Trophoblast cell (in vitro differentiated cells and primary cell): ENCODE measurements around the gene CAPZB.

Source experiments
- DNase-seq, 2 donors: peaks; one replicate each; pipeline ENCODE4 v3.0.0-alpha.2; 2016
- H2AFZ ChIP-seq: 2 replicates; pipeline ENCODE4 v1.6.1; 2013; ENCODE audit warnings: low read length, moderate library complexity, mild to moderate bottlenecking; ENCODE audit not compliant: insufficient read depth, poor library complexity
- H2AK5ac ChIP-seq: 2 replicates; pipeline ENCODE4 v1.6.1; 2013; ENCODE audit warnings: mild to moderate bottlenecking, low read length
- H2BK120ac ChIP-seq: 2 replicates; pipeline ENCODE4 v1.6.1; 2013; ENCODE audit warnings: low read length, mild to moderate bottlenecking, moderate library complexity; ENCODE audit not compliant: insufficient read depth, poor library complexity
- H2BK12ac ChIP-seq: 2 replicates; pipeline ENCODE4 v1.6.1; 2013; ENCODE audit warnings: mild to moderate bottlenecking, low read length, moderate library complexity
- H2BK5ac ChIP-seq: 2 replicates; pipeline ENCODE4 v1.6.1; 2013; ENCODE audit warnings: low read length, low read depth, moderate library complexity, mild to moderate bottlenecking; ENCODE audit not compliant: poor library complexity
- H3K14ac ChIP-seq: 2 replicates; pipeline ENCODE4 v1.6.1; 2013; ENCODE audit warnings: mild to moderate bottlenecking, low read length
- H3K18ac ChIP-seq: 2 replicates; pipeline ENCODE4 v1.6.1; 2013; ENCODE audit warnings: mild to moderate bottlenecking, low read length
- H3K23ac ChIP-seq: 2 replicates; pipeline ENCODE4 v1.6.1; 2013; ENCODE audit warnings: low read length
- H3K27ac ChIP-seq: 2 replicates; pipeline ENCODE4 v1.5.1; 2013; ENCODE audit warnings: low read depth, mild to moderate bottlenecking, inconsistent platforms, low read length, moderate library complexity
- H3K27me3 ChIP-seq: 2 replicates; pipeline ENCODE4 v1.6.1; 2013; ENCODE audit warnings: inconsistent platforms, mild to moderate bottlenecking, low read length, moderate library complexity; ENCODE audit not compliant: insufficient read depth
- H3K36me3 ChIP-seq, 2 experiments: 1 replicate in 1 of 2; 2 replicates in 1 of 2; pipeline ENCODE4 v1.6.1; 2013; ENCODE audit warnings: low read length in 2 of 2, mild to moderate bottlenecking in 2 of 2, moderate library complexity in 1 of 2; ENCODE audit not compliant: insufficient read depth in 2 of 2, control insufficient read depth in 1 of 2
- H3K4ac ChIP-seq: 2 replicates; pipeline ENCODE4 v1.6.1; 2013; ENCODE audit warnings: low read depth, mild to moderate bottlenecking, low read length, moderate library complexity
- H3K4me1 ChIP-seq, 2 experiments: 1 replicate in 1 of 2; 2 replicates in 1 of 2; pipeline ENCODE4 v1.6.1; 2013; ENCODE audit warnings: low read length in 2 of 2, mild to moderate bottlenecking in 2 of 2, moderate library complexity in 1 of 2; ENCODE audit not compliant: insufficient read depth in 2 of 2, control insufficient read depth in 1 of 2
- H3K4me2 ChIP-seq: 2 replicates; pipeline ENCODE4 v1.6.1; 2013; ENCODE audit warnings: inconsistent platforms, mild to moderate bottlenecking, low read length, moderate library complexity
- H3K4me3 ChIP-seq: 2 replicates; pipeline ENCODE4 v1.5.1; 2013; ENCODE audit warnings: mild to moderate bottlenecking, low read depth, low read length, inconsistent platforms
- H3K79me1 ChIP-seq: one replicate; pipeline ENCODE4 v1.6.1; 2013; ENCODE audit warnings: low read length
- H3K79me2 ChIP-seq: 2 replicates; pipeline ENCODE4 v1.6.1; 2013; ENCODE audit warnings: low read length, mild to moderate bottlenecking; ENCODE audit not compliant: control insufficient read depth, insufficient read depth, poor library complexity
- H3K9ac ChIP-seq: 2 replicates; pipeline ENCODE4 v1.6.1; 2013; ENCODE audit warnings: mild to moderate bottlenecking, low read length
- H3K9me3 ChIP-seq: 2 replicates; pipeline ENCODE4 v1.6.1; 2013; ENCODE audit warnings: low read depth, mild to moderate bottlenecking, control low read depth, inconsistent platforms, low read length; ENCODE audit not compliant: insufficient read depth
- H4K12ac ChIP-seq: 2 replicates; pipeline ENCODE4 v1.6.1; 2013; ENCODE audit warnings: low read depth, mild to moderate bottlenecking, low read length, moderate library complexity
- H4K8ac ChIP-seq: 2 replicates; pipeline ENCODE4 v1.6.1; 2013; ENCODE audit warnings: low read depth, mild to moderate bottlenecking, low read length, moderate library complexity
- H4K91ac ChIP-seq: one replicate; pipeline ENCODE4 v1.6.1; 2013; ENCODE audit warnings: low read depth, mild to moderate bottlenecking, low read length, moderate library complexity
- WGBS: extraction: QIAGEN DNeasy Blood & Tissue Kit; methylation state at CpG from one replicate; pipeline ENCODE4 v1.1.7; 2013; ENCODE audit warnings: missing lambda C conversion rate; ENCODE audit not compliant: insufficient read length, insufficient coverage; ENCODE audit errors: extremely low coverage; 5-methylcytosine and 5-hydroxymethylcytosine counted together

CAPZB gene

DNA sequence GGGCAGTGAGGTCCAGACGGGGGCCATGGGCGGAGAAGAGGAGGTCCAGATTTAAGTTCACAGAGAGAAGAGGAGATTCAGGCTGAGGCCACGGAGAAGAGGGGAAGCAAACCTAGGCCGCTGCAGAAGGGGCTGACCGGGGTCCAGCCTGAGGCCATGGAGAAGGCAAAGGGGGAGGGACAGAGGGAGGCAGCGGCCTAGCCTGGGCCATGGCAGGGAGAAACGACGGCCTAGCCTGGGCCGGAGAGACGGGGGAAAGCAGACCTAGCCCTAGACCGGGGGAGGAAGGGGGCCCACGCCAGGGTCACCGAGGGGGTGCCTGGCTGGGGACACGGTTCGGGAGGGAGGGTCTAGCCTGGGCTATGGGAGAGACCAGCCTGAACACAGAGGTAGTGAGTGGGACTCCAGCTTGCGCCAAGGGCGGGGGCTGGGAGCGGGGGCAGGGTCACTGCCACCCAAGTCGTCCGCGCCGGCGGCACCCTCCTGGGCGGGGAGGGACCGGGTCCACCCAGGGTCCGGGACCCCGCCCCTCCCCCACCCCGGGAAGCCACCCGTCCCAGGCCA lies 459 bp downstream of the CAPZB start:
- peaks cover 11 to 29% of the 10 kb centered on the region in 2 experiments for H3K4me1 ChIP-seq
- H3K4me2 ChIP-seq: peak overlapping the region; percentile 88
- H3K9ac ChIP-seq: peak overlapping the region; percentile 93
- H3K27ac ChIP-seq: peak overlapping the region; percentile 83
- peak overlapping the region; percentile 97 for H3K4me3 ChIP-seq
- peak overlapping the region; percentile 94 for H4K91ac ChIP-seq
- H4K8ac ChIP-seq: peak overlapping the region; percentile 74
- peak overlapping the region; percentile 49 for H2BK120ac ChIP-seq
- peak in 1 of 2 donors; percentile 41 for DNase-seq
- peak overlapping the region; percentile 95 for H3K14ac ChIP-seq
- no peaks in the 10 kb centered on the region for H3K9me3 ChIP-seq
- peak overlapping the region; percentile 90 for H2AK5ac ChIP-seq
- no peak overlapping the region for H3K23ac ChIP-seq
- H3K4ac ChIP-seq: peak overlapping the region; percentile 87
- peaks cover 17% of the 10 kb centered on the region for H3K79me1 ChIP-seq
- H3K79me2 ChIP-seq: peaks cover 48% of the 10 kb centered on the region
- H4K12ac ChIP-seq: peak overlapping the region; percentile 65
- H3K36me3 ChIP-seq: peaks cover 12 to 19% of the 10 kb centered on the region in 2 experiments
- H2BK12ac ChIP-seq: no peak overlapping the region
- no CpG with 5 or more reads among the region's 29 CpGs for WGBS
- H2BK5ac ChIP-seq: peak overlapping the region; percentile 65
- peak overlapping the region; percentile 79 for H3K18ac ChIP-seq
- no peaks in the 10 kb centered on the region for H3K27me3 ChIP-seq
- peak overlapping the region; percentile 3 for H2AFZ ChIP-seq

DNA sequence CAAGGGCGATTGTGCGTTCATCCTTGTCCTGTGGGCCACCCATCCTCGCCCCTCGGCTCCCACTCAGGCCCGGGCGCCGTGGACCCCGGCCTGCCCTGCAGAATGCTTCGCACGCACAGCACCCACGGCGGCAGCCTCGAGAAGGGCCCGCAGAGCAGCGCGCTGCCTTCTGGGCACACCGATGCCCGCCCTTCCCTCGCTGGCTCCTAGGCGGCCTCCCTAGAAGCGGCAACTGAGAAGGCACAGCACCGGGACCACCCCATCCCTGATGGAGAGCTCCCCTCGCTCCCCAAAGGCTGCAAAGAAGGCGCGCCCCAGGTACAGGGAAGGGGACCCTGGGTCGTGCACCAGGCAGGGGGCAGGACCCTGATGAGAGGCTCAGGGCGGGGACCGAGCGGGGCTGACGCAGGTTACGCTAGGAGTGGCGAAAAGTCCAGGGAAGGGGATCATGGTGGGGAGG lies 971 bp downstream of the CAPZB start:
- H3K79me1 ChIP-seq: peaks cover 17% of the 10 kb centered on the region
- no peak overlapping the region for H2BK12ac ChIP-seq
- H2BK120ac ChIP-seq: no peak overlapping the region
- H3K36me3 ChIP-seq: peaks cover 12 to 20% of the 10 kb centered on the region in 2 experiments
- H3K18ac ChIP-seq: peak overlapping the region; percentile 31
- WGBS: no CpG with 5 or more reads among the region's 32 CpGs
- peak overlapping the region; percentile 65 for H2BK5ac ChIP-seq
- peak overlapping the region; percentile 83 for H3K27ac ChIP-seq
- H4K12ac ChIP-seq: peak overlapping the region; percentile 65
- H2AFZ ChIP-seq: no peak overlapping the region
- H3K4ac ChIP-seq: peak overlapping the region; percentile 87
- peak overlapping the region; percentile 94 for H4K91ac ChIP-seq
- H2AK5ac ChIP-seq: peak overlapping the region; percentile 90
- no peaks in the 10 kb centered on the region for H3K27me3 ChIP-seq
- H3K9ac ChIP-seq: peak overlapping the region; percentile 93
- peak overlapping the region; percentile 74 for H4K8ac ChIP-seq
- no peak overlapping the region for H3K23ac ChIP-seq
- peaks cover 11 to 29% of the 10 kb centered on the region in 2 experiments for H3K4me1 ChIP-seq
- H3K9me3 ChIP-seq: no peaks in the 10 kb centered on the region
- H3K4me2 ChIP-seq: peak overlapping the region; percentile 88
- H3K14ac ChIP-seq: peak overlapping the region; percentile 95
- peak in 1 of 2 donors; percentile 16 for DNase-seq
- H3K4me3 ChIP-seq: peak overlapping the region; percentile 97
- peaks cover 51% of the 10 kb centered on the region for H3K79me2 ChIP-seq

DNA sequence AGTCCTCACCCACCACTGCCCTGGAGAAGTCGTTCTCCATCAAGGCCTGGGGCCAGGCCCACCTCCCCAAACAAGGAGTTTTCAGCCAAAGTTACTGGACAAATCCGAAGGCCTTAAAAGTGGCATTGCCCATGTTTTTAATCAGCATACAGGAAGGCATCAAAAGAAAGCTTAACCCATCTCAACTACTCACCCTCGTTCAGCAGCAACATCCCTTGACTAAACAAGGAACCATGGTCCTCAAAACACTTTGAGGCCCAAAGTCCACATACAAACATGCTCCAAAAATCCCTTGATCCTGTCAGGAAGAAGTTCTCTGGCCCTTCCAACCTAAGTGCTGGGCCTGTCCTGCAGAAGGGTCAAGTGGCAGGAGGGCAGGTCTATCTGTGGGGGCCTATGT lies 1.6 kb downstream of the CAPZB start:
- peak overlapping the region; percentile 87 for H3K4ac ChIP-seq
- H4K91ac ChIP-seq: no peak overlapping the region
- H3K79me1 ChIP-seq: peaks cover 17% of the 10 kb centered on the region
- H3K23ac ChIP-seq: no peak overlapping the region
- H4K8ac ChIP-seq: no peak overlapping the region
- no peak overlapping the region for H2BK12ac ChIP-seq
- H2BK120ac ChIP-seq: no peak overlapping the region
- H3K14ac ChIP-seq: no peak overlapping the region
- no CpG with 5 or more reads among the region's 3 CpGs for WGBS
- no peak overlapping the region for H4K12ac ChIP-seq
- no peaks in the 10 kb centered on the region for H3K27me3 ChIP-seq
- H3K27ac ChIP-seq: no peak overlapping the region
- H3K4me2 ChIP-seq: peak overlapping the region; percentile 88
- DNase-seq: no peak
- peak overlapping the region; percentile 97 for H3K4me3 ChIP-seq
- H3K9me3 ChIP-seq: no peaks in the 10 kb centered on the region
- no peak overlapping the region for H2AFZ ChIP-seq
- H3K79me2 ChIP-seq: peaks cover 56% of the 10 kb centered on the region
- no peak overlapping the region for H2AK5ac ChIP-seq
- H3K18ac ChIP-seq: no peak overlapping the region
- no peak overlapping the region for H3K9ac ChIP-seq
- peaks cover 17 to 24% of the 10 kb centered on the region in 2 experiments for H3K36me3 ChIP-seq
- no peak overlapping the region for H2BK5ac ChIP-seq
- H3K4me1 ChIP-seq: peaks cover 11 to 29% of the 10 kb centered on the region in 2 experiments

DNA sequence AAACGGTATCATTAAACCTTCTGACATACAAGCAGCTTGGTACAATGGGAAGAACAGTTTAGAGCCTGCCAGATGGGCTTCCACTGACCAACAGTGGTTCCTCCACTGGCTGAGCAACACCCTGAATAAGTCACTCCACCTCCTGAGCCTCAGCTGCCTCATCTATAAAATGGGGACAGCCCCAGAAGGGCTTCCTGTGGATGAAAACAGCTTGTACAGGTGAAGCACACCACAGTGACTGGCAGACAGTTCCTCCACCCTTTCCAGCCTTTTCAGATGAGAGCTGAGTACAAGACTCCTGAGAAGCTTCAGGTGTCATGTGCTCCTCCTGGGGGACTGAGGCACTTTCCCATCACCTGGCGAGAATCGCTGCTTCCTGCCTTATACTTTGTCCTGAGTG lies 2.1 kb downstream of the CAPZB start:
- H3K4me2 ChIP-seq: peak overlapping the region; percentile 88
- no peak overlapping the region for H2BK12ac ChIP-seq
- no peaks in the 10 kb centered on the region for H3K27me3 ChIP-seq
- peaks cover 11 to 29% of the 10 kb centered on the region in 2 experiments for H3K4me1 ChIP-seq
- no peak overlapping the region for H2AK5ac ChIP-seq
- H2AFZ ChIP-seq: no peak overlapping the region
- H2BK5ac ChIP-seq: no peak overlapping the region
- no peak for DNase-seq
- H3K9ac ChIP-seq: no peak overlapping the region
- no peaks in the 10 kb centered on the region for H3K9me3 ChIP-seq
- H4K8ac ChIP-seq: no peak overlapping the region
- no peak overlapping the region for H3K23ac ChIP-seq
- H3K4me3 ChIP-seq: no peak overlapping the region
- WGBS: no CpG with 5 or more reads among the region's 3 CpGs
- peaks cover 58% of the 10 kb centered on the region for H3K79me2 ChIP-seq
- peak overlapping the region; percentile 87 for H3K4ac ChIP-seq
- H4K12ac ChIP-seq: no peak overlapping the region
- H2BK120ac ChIP-seq: no peak overlapping the region
- no peak overlapping the region for H3K18ac ChIP-seq
- H3K36me3 ChIP-seq: peaks cover 21 to 28% of the 10 kb centered on the region in 2 experiments
- H3K79me1 ChIP-seq: peaks cover 17% of the 10 kb centered on the region
- H3K14ac ChIP-seq: no peak overlapping the region
- no peak overlapping the region for H3K27ac ChIP-seq
- no peak overlapping the region for H4K91ac ChIP-seq
